ENCODE results near the gene GRK3. TPM values are rescaled to one million over a fixed set of nuclear protein-coding genes. Genes with fewer than 3 reads are reported as not detected.

Gene GRK3
- polyA plus RNA-seq, 1 donor, result 14.2 TPM

- no peak for DNase-seq
- 90% methylated on average over 2 of the region's 36 CpGs for WGBS (ENCODE audit: insufficient coverage, low lambda C conversion rate)
- H3K4me1 ChIP-seq (ENCODE audit: control insufficient read depth, insufficient read depth, low read length), result no peaks in the 10 kb centered on the region
- no peaks in the 10 kb centered on the region for H3K36me3 ChIP-seq (ENCODE audit: control insufficient read depth, insufficient read depth, low read length)
- H3K4me3 ChIP-seq (ENCODE audit: low read length), result no peak within 1 kb of the TSS
- H3K9me3 ChIP-seq (ENCODE audit: control insufficient read depth, low read depth, low read length), result no peaks in the 10 kb centered on the region
- no peaks in the 10 kb centered on the region for H3K27me3 ChIP-seq (ENCODE audit: control insufficient read depth, insufficient read depth, low read length)
- H3K27ac ChIP-seq (ENCODE audit: low read length), result no peak within 1 kb of the TSS
Measured at GRCh38 chr22:25741692-25742626, 177.5 kb downstream of the GRK3 start, which contains the start of gene MYO18B. Gene MYO18B, plus strand, starts transcription at chr22:25742188. Its CDS starts 18,905 bp downstream, at chr22:25761093.

GRCh38 chr22:25742918-25743708 lies 178.6 kb downstream of the GRK3 start:
- H3K9me3 ChIP-seq (ENCODE audit: control insufficient read depth, low read depth, low read length), result no peaks in the 10 kb centered on the region
- H3K4me1 ChIP-seq (ENCODE audit: control insufficient read depth, insufficient read depth, low read length), result peaks cover 8% of the 10 kb centered on the region
- no peaks in the 10 kb centered on the region for H3K36me3 ChIP-seq (ENCODE audit: control insufficient read depth, insufficient read depth, low read length)
- DNase-seq, result no peak
- H3K27ac ChIP-seq (ENCODE audit: low read length), result no peak overlapping the region
- no peak overlapping the region for H3K4me3 ChIP-seq (ENCODE audit: low read length)
- no peaks in the 10 kb centered on the region for H3K27me3 ChIP-seq (ENCODE audit: control insufficient read depth, insufficient read depth, low read length)
- WGBS (ENCODE audit: insufficient coverage, low lambda C conversion rate), result no CpG with 5 or more reads among the region's 6 CpGs

- no peaks in the 10 kb centered on the region for H3K27me3 ChIP-seq (ENCODE audit: control insufficient read depth, insufficient read depth, low read length)
- H3K36me3 ChIP-seq (ENCODE audit: control insufficient read depth, insufficient read depth, low read length), result no peaks in the 10 kb centered on the region
- H3K9me3 ChIP-seq (ENCODE audit: control insufficient read depth, low read depth, low read length), result no peaks in the 10 kb centered on the region
- H3K27ac ChIP-seq (ENCODE audit: low read length), result no peak overlapping the region
- no peak for DNase-seq
- no CpG with 5 or more reads among the region's 4 CpGs for WGBS (ENCODE audit: insufficient coverage, low lambda C conversion rate)
- H3K4me3 ChIP-seq (ENCODE audit: low read length), result no peak overlapping the region
- H3K4me1 ChIP-seq (ENCODE audit: control insufficient read depth, insufficient read depth, low read length), result peaks cover 21% of the 10 kb centered on the region
Measured at GRCh38 chr22:25744694-25745093, 180.2 kb downstream of the GRK3 start.

GRCh38 chr22:25745341-25746011 lies 181.0 kb downstream of the GRK3 start:
- Histone ChIP-seq H3K27ac (ENCODE audit: low read length) (no peak overlapping the region), H3K4me1 (ENCODE audit: control insufficient read depth, insufficient read depth, low read length) (peaks cover 21% of the 10 kb centered on the region), H3K36me3 (ENCODE audit: control insufficient read depth, insufficient read depth, low read length) (no peaks in the 10 kb centered on the region), H3K4me3 (ENCODE audit: low read length) (no peak overlapping the region), H3K27me3 (ENCODE audit: control insufficient read depth, insufficient read depth, low read length) (no peaks in the 10 kb centered on the region), H3K9me3 (ENCODE audit: control insufficient read depth, low read depth, low read length) (no peaks in the 10 kb centered on the region)
- no CpG with 5 or more reads among the region's 7 CpGs for WGBS (ENCODE audit: insufficient coverage, low lambda C conversion rate)
- no peak for DNase-seq

- H3K9me3 ChIP-seq (ENCODE audit: control insufficient read depth, low read depth, low read length), result no peaks in the 10 kb centered on the region
- H3K4me1 ChIP-seq (ENCODE audit: control insufficient read depth, insufficient read depth, low read length), result peaks cover 21% of the 10 kb centered on the region
- no peaks in the 10 kb centered on the region for H3K27me3 ChIP-seq (ENCODE audit: control insufficient read depth, insufficient read depth, low read length)
- no CpG with 5 or more reads among the region's 1 CpG for WGBS (ENCODE audit: insufficient coverage, low lambda C conversion rate)
- H3K4me3 ChIP-seq (ENCODE audit: low read length), result no peak overlapping the region
- H3K27ac ChIP-seq (ENCODE audit: low read length), result no peak overlapping the region
- H3K36me3 ChIP-seq (ENCODE audit: control insufficient read depth, insufficient read depth, low read length), result no peaks in the 10 kb centered on the region
- DNase-seq, result no peak
Measured at GRCh38 chr22:25746012-25746373, 181.5 kb downstream of the GRK3 start.

GRCh38 chr22:25747245-25747944 lies 182.9 kb downstream of the GRK3 start:
- H3K36me3 ChIP-seq (ENCODE audit: control insufficient read depth, insufficient read depth, low read length), result no peaks in the 10 kb centered on the region
- H3K27ac ChIP-seq (ENCODE audit: low read length), result peak overlapping the region; percentile 53
- H3K9me3 ChIP-seq (ENCODE audit: control insufficient read depth, low read depth, low read length), result no peaks in the 10 kb centered on the region
- H3K4me1 ChIP-seq (ENCODE audit: control insufficient read depth, insufficient read depth, low read length), result peaks cover 21% of the 10 kb centered on the region
- peak; percentile 42 to 47 for DNase-seq
- H3K27me3 ChIP-seq (ENCODE audit: control insufficient read depth, insufficient read depth, low read length), result no peaks in the 10 kb centered on the region
- no CpG with 5 or more reads among the region's 8 CpGs for WGBS (ENCODE audit: insufficient coverage, low lambda C conversion rate)
- H3K4me3 ChIP-seq (ENCODE audit: low read length), result no peak overlapping the region

GRCh38 chr22:25748140-25748539 lies 183.7 kb downstream of the GRK3 start:
- Histone ChIP-seq H3K27ac (ENCODE audit: low read length) (peak overlapping the region; percentile 53), H3K36me3 (ENCODE audit: control insufficient read depth, insufficient read depth, low read length) (no peaks in the 10 kb centered on the region), H3K4me1 (ENCODE audit: control insufficient read depth, insufficient read depth, low read length) (peaks cover 21% of the 10 kb centered on the region), H3K9me3 (ENCODE audit: control insufficient read depth, low read depth, low read length) (no peaks in the 10 kb centered on the region), H3K27me3 (ENCODE audit: control insufficient read depth, insufficient read depth, low read length) (no peaks in the 10 kb centered on the region), H3K4me3 (ENCODE audit: low read length) (no peak overlapping the region)
- DNase-seq, result peak in 1 of 2 donors; percentile 5
- WGBS (ENCODE audit: insufficient coverage, low lambda C conversion rate), result no CpG with 5 or more reads among the region's 5 CpGs

- Histone ChIP-seq H3K4me3 (ENCODE audit: low read length) (no peak overlapping the region), H3K9me3 (ENCODE audit: control insufficient read depth, low read depth, low read length) (no peaks in the 10 kb centered on the region), H3K27ac (ENCODE audit: low read length) (peak overlapping the region; percentile 69), H3K4me1 (ENCODE audit: control insufficient read depth, insufficient read depth, low read length) (peaks cover 21% of the 10 kb centered on the region), H3K27me3 (ENCODE audit: control insufficient read depth, insufficient read depth, low read length) (no peaks in the 10 kb centered on the region), H3K36me3 (ENCODE audit: control insufficient read depth, insufficient read depth, low read length) (no peaks in the 10 kb centered on the region)
- no CpG with 5 or more reads among the region's 2 CpGs for WGBS (ENCODE audit: insufficient coverage, low lambda C conversion rate)
- peak; percentile 84 to 93 for DNase-seq
Measured at GRCh38 chr22:25748704-25749103, 184.2 kb downstream of the GRK3 start.

GRCh38 chr22:25749420-25750169 lies 185.1 kb downstream of the GRK3 start:
- Histone ChIP-seq H3K4me1 (ENCODE audit: control insufficient read depth, insufficient read depth, low read length) (peaks cover 21% of the 10 kb centered on the region), H3K9me3 (ENCODE audit: control insufficient read depth, low read depth, low read length) (no peaks in the 10 kb centered on the region), H3K27ac (ENCODE audit: low read length) (peak overlapping the region; percentile 69), H3K27me3 (ENCODE audit: control insufficient read depth, insufficient read depth, low read length) (no peaks in the 10 kb centered on the region), H3K4me3 (ENCODE audit: low read length) (no peak overlapping the region), H3K36me3 (ENCODE audit: control insufficient read depth, insufficient read depth, low read length) (no peaks in the 10 kb centered on the region)
- DNase-seq, result no peak
- WGBS (ENCODE audit: insufficient coverage, low lambda C conversion rate), result no CpG with 5 or more reads among the region's 10 CpGs

Measured in large intestine (tissue), 3 donors.